Liver (tissue), 3 donors: ENCODE data around the gene CCDC116.

Source experiments
- EGR1 ChIP-seq, 2 donors: IDR thresholded peaks; 2 replicates each; pipeline ENCODE4 v1.6.1; 2016 to 2018; ENCODE audit warnings: antibody characterized with exemption in 2 of 2, low read depth in 2 of 2
- FOXA1 ChIP-seq: IDR thresholded peaks from 2 replicates; pipeline ENCODE4 v1.6.1; 2016; ENCODE audit warnings: antibody characterized with exemption
- GABPA ChIP-seq, 2 donors: IDR thresholded peaks in 1 of 2; conservative IDR thresholded peaks in 1 of 2; 2 replicates each; pipeline ENCODE4 v1.6.1; 2016; ENCODE audit warnings: antibody characterized with exemption in 2 of 2, mild to moderate bottlenecking in 1 of 2, moderate library complexity in 1 of 2
- JUND ChIP-seq, 2 donors: IDR thresholded peaks; 2 replicates each; pipeline ENCODE4 v1.6.1; 2016; ENCODE audit warnings: antibody characterized with exemption in 2 of 2
- NR2F2 ChIP-seq: IDR thresholded peaks from 2 replicates; pipeline ENCODE4 v1.6.1; 2016; ENCODE audit warnings: antibody characterized with exemption
- RAD21 ChIP-seq, 2 donors: IDR thresholded peaks; 2 replicates each; pipeline ENCODE4 v1.6.1; 2016; ENCODE audit warnings: antibody characterized with exemption in 2 of 2, mild to moderate bottlenecking in 2 of 2
- RXRA ChIP-seq, 2 donors: IDR thresholded peaks; 2 replicates each; pipeline ENCODE4 v1.6.1; 2017 to 2018; ENCODE audit warnings: antibody characterized with exemption in 2 of 2, mild to moderate bottlenecking in 1 of 2
- SP1 ChIP-seq: IDR thresholded peaks from 2 replicates; pipeline ENCODE4 v1.6.1; 2018; ENCODE audit warnings: antibody characterized with exemption, mild to moderate bottlenecking
- TAF1 ChIP-seq: conservative IDR thresholded peaks from 2 replicates; pipeline ENCODE4 v1.6.1; 2016; ENCODE audit warnings: antibody characterized with exemption, mild to moderate bottlenecking
- YY1 ChIP-seq: IDR thresholded peaks from 2 replicates; pipeline ENCODE4 v1.6.1; 2016; ENCODE audit warnings: antibody characterized with exemption, mild to moderate bottlenecking
- TF ChIP-seq, protein P1 (sequence below): IDR thresholded peaks from 2 replicates; pipeline ENCODE4 v1.6.1; 2016; ENCODE audit warnings: antibody characterized with exemption, mild to moderate bottlenecking
- TF ChIP-seq, protein P2 (sequence below): fragments of 150-350 bp; IDR thresholded peaks from 2 replicates; pipeline ENCODE4 v1.5.1; 2017; ENCODE audit warnings: improper control_type of control experiment, low read depth, low read length; ENCODE audit not compliant: missing input control
- TF ChIP-seq, protein P3 (sequence below): IDR thresholded peaks from 2 replicates; pipeline ENCODE4 v1.6.1; 2016; ENCODE audit warnings: antibody characterized with exemption
- TF ChIP-seq, protein P4 (sequence below): IDR thresholded peaks from 2 replicates; pipeline ENCODE4 v1.6.1; 2016; ENCODE audit warnings: antibody characterized with exemption
- donor health status: healthy.
- donor health status: healthy.

DNA sequence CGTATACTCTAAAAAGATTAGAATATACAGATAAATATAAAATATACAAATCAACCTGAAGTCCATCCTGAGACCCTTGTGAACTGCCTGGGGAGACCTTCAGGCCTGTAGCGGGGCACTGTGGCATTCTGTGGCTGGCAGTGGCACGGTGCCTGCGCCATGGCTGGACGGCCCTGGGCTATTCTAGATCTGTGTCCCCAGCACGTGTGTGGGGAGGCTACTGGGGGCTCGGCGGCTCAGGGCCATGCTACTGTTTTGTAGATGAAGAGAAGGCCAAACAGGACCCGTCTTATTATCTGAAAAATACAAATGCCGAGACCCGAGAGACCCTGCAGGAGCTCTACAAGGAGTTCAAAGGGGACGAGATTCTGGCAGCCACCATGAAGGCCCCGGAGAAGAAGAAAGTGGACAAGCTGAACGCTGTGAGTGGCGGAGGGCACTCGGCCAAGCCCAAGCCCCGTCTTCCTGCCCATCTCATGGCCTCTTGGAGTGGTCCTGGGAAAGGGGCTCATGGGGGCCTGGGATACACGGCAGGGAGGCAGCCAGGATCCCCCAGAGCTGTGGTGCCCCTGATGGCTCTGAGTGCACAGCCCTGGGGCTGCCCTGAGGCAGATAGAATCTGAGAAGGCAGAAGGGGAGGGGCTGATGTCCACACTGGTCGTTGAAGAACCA, 52.1 kb downstream of the CCDC116 start:
- TF ChIP-seq, protein P1, sequence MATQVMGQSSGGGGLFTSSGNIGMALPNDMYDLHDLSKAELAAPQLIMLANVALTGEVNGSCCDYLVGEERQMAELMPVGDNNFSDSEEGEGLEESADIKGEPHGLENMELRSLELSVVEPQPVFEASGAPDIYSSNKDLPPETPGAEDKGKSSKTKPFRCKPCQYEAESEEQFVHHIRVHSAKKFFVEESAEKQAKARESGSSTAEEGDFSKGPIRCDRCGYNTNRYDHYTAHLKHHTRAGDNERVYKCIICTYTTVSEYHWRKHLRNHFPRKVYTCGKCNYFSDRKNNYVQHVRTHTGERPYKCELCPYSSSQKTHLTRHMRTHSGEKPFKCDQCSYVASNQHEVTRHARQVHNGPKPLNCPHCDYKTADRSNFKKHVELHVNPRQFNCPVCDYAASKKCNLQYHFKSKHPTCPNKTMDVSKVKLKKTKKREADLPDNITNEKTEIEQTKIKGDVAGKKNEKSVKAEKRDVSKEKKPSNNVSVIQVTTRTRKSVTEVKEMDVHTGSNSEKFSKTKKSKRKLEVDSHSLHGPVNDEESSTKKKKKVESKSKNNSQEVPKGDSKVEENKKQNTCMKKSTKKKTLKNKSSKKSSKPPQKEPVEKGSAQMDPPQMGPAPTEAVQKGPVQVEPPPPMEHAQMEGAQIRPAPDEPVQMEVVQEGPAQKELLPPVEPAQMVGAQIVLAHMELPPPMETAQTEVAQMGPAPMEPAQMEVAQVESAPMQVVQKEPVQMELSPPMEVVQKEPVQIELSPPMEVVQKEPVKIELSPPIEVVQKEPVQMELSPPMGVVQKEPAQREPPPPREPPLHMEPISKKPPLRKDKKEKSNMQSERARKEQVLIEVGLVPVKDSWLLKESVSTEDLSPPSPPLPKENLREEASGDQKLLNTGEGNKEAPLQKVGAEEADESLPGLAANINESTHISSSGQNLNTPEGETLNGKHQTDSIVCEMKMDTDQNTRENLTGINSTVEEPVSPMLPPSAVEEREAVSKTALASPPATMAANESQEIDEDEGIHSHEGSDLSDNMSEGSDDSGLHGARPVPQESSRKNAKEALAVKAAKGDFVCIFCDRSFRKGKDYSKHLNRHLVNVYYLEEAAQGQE = no peak
- TF ChIP-seq EGR1 (IDR thresholded peaks at IDR 0.05; ENCODE audit: low read depth in 2 of 2) (no peak), JUND (IDR thresholded peaks at IDR 0.05) (no peak), TAF1 (no peak), YY1 (no peak), RAD21 (IDR thresholded peaks at IDR 0.05) (no peak), NR2F2 (no peak), FOXA1 (no peak), SP1 (no peak), RXRA (IDR thresholded peaks at IDR 0.05) (no peak), GABPA (IDR thresholded peaks at IDR 0.05 in 1 of 2, conservative IDR thresholded peaks at IDR 0.05 in 1 of 2) (no peak)
- TF ChIP-seq, protein P2, sequence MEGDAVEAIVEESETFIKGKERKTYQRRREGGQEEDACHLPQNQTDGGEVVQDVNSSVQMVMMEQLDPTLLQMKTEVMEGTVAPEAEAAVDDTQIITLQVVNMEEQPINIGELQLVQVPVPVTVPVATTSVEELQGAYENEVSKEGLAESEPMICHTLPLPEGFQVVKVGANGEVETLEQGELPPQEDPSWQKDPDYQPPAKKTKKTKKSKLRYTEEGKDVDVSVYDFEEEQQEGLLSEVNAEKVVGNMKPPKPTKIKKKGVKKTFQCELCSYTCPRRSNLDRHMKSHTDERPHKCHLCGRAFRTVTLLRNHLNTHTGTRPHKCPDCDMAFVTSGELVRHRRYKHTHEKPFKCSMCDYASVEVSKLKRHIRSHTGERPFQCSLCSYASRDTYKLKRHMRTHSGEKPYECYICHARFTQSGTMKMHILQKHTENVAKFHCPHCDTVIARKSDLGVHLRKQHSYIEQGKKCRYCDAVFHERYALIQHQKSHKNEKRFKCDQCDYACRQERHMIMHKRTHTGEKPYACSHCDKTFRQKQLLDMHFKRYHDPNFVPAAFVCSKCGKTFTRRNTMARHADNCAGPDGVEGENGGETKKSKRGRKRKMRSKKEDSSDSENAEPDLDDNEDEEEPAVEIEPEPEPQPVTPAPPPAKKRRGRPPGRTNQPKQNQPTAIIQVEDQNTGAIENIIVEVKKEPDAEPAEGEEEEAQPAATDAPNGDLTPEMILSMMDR = no peak
- TF ChIP-seq, protein P3, sequence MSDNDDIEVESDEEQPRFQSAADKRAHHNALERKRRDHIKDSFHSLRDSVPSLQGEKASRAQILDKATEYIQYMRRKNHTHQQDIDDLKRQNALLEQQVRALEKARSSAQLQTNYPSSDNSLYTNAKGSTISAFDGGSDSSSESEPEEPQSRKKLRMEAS = no peak
- TF ChIP-seq, protein P4, sequence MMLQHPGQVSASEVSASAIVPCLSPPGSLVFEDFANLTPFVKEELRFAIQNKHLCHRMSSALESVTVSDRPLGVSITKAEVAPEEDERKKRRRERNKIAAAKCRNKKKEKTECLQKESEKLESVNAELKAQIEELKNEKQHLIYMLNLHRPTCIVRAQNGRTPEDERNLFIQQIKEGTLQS = no peak
